GM18498 (cell line): ENCODE measurements around the gene TSPAN12.
"Not testable (repeated sequence)": the region's sequence is repeated elsewhere in the genome, so short reads cannot be mapped to it uniquely, and the experiment has no call there.

ENCODE experiments used
- ATAC-seq: cut with Tn5 transposase; IDR thresholded peaks from one replicate; pipeline ENCODE4 v1.9.1; 2021; ENCODE audit warnings: mild to moderate bottlenecking, moderate library complexity; ENCODE audit not compliant: unreplicated experiment

TSPAN12 gene

DNA sequence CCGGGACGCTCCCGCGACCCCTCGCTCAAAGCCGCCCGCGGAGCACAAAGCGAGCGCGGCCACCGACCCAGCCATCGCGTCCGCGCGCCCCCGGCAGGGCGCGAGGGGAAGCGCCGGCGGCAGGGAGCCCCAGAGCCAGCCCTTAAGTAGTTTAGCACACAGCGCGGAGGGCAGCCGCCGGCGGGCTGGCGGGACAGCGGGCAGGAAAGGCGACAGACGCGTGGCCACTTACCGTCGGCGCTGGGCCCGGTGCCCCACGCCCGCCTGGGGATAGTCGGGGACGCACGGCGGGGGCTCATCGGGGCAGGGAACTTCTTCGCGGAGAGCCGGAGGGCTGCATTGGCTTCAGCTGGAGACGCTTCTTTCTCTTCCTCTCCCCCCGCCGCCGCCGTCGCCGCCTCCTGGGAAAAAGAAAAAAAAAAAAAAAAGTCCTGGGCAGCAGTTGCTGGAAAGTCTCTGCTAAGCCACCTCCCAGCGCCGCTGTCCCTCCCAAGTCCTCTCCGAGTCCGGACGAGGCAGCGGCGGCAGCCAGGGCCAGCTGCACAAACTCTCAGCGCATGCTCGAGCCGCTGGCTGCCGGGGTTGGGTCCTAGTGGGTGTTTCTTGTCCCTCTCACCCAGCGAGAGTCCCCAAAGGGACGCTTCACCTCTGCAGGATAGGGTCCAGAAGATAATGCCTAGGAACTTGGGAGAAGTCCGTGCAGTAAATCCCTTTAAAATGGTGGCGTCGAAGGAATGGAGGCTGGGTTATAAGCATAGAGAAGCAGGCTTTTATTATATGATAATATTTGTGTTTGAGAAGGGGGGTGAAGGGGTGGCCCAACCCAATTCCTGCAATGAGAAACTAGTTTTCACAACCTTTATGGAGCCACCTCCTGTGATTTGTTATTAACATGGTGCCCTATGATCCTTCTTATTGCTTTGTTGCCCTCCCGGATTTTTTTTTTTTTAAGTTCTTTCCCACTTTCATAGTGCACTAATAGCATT, at the start of gene TSPAN12:
TSPAN12 (minus strand) TSS at position 557 of the 986 bp plus-strand sequence. CDS start 1,381 bp downstream, outside the sequence.
- peak; percentile 90 for ATAC-seq

- no peak for ATAC-seq
Observed at GRCh38 chr7:120898715-120899499, 41.0 kb upstream of the TSPAN12 start.

GRCh38 chr7:120895253-120895652, 37.3 kb upstream of the TSPAN12 start:
- ATAC-seq, result not testable (repeated sequence)

- not testable (repeated sequence) for ATAC-seq
Observed at GRCh38 chr7:120885602-120886001, 27.7 kb upstream of the TSPAN12 start.

GRCh38 chr7:120877701-120878100, 19.8 kb upstream of the TSPAN12 start:
- ATAC-seq, result no peak

DNA sequence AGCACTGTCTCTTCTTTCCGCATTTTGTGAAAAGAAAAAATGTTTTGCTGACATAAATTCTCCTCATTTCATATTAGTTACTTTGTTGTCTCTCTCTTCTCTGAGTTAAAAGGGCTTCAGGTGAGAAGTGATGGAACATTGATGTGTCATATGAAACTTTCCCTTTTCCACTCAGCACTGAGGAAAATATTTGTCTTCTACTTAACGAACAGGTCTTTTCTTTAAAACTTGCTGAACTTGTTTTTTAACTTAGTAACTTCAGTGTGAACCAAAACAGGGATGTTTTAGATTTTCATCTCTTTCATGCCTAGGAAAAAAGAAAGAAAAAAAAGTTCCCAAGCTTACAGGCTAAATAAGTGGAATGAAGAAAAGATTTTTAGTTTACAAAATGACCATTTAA, 19.0 kb upstream of the TSPAN12 start:
- no peak for ATAC-seq

DNA sequence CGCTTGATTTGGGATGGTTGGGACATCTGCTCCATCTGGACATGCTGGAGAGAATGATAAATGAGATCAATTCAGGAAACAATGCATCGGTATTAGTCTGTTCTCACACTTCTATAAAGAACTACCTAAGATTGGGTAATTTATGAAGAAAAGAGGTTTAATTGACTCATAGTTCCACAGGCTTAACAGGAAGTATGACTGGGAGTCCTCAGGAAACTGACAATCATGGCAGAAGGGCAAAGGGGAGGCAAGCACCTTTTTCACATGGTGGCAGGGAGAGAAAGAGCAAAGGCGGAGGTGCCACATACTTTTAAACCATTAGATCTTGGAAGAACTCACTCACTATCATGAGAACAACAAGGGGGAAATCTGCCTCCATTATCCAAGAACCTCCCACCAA, 16.8 kb upstream of the TSPAN12 start:
- no peak for ATAC-seq

GRCh38 chr7:120874016-120874415, 16.1 kb upstream of the TSPAN12 start:
- ATAC-seq, result no peak

- ATAC-seq, result no peak
Observed at GRCh38 chr7:120873401-120873800, 15.5 kb upstream of the TSPAN12 start.

DNA sequence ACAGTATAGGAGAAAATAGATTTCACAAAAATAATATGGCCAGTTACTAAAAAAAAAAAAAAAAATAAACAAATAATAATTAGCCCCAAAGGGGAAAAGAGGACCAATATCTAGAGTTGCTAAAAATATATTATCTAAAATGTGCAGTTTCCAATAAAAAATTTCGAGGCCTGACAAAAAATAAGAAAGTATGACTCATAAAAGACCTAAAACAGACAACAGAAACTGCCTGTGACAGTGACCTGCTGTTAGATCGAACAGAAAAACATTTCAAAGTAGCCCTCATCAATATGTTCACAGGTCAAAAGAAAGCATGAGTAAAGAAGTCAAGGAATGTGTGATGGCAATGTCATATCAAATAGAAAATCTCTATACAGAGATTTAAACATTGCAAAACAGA, 11.8 kb upstream of the TSPAN12 start:
- ATAC-seq, result peak; percentile 48

GRCh38 chr7:120867932-120868331, 10.0 kb upstream of the TSPAN12 start:
- peak; percentile 57 for ATAC-seq

DNA sequence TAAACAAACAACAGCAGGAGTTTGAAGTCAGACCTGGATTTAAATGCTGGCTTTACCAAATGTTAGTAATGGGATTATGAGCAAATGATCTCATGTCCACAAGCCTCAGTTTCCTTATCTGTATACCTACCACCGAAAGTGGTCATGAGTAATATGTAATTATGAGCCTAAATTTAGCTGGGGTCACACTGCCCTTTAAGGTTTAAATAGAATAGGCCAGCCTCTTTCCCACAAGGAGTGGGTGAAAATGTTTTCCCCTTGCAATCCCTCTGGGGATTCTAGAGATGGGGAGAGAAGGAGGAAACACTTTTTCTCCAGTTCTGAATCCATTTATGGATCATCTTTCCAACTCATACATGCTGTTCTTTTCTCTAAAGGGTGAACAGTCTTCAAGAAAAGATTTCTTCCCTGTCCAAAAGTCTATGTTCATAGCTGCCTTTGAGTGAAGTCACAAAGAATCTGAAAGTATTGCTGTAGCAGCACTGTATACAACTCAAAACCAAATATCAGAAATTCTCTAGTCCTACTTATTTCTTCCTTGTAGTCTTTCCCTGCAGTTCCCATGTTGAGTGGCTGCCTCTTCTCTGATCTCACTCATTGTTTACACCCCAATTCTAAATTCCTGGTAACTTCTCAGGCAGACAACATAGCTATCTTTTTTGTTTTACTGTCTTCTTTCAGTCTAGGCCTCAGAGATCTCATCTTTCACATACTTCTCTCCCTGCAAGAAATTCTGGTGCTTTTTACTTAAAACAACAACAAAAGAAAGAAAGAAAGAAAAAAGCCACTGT, 7.4 kb upstream of the TSPAN12 start:
- ATAC-seq, result no peak

- ATAC-seq, result no peak
Observed at GRCh38 chr7:120864141-120864900, 6.4 kb upstream of the TSPAN12 start.

GRCh38 chr7:120862987-120863590, 5.1 kb upstream of the TSPAN12 start:
- no peak for ATAC-seq

DNA sequence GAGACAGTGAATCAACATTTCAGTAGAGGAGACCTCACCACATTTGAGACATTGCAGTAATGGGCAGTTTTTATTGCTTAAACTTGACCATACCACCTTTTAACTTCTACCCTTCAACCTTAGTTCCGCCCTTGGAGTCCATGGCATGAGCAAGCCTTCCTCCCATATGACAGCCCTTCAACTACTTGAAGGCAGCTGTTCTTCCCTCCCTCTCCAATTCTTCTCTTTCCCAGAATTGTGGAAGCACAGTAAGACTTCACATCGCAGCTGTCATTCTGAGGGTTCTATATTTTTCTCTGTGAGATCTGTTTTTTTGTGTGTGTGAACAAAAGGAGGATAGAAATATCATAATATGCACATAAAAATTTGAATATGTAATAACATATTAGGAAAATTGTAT, 2.2 kb upstream of the TSPAN12 start:
- no peak for ATAC-seq

DNA sequence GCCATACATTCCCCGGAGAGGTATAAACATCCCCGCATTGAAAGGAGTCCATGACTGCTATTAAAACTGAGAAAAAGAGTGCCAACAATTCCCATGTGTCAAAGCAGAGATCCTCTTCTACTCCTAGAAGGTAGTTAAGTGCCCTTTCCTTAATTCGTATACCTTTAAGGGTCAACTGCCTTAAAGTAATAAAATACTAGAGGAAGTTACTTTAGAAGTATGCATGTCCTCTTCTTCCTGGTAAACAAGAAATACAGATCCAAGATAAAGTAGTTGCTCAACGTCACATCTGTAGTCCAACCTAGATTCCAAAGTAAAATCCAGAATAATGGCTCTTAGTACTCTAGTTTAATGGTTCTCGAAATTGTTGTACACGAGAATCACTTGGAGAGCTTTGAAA, 1.5 kb upstream of the TSPAN12 start:
- ATAC-seq, result no peak

DNA sequence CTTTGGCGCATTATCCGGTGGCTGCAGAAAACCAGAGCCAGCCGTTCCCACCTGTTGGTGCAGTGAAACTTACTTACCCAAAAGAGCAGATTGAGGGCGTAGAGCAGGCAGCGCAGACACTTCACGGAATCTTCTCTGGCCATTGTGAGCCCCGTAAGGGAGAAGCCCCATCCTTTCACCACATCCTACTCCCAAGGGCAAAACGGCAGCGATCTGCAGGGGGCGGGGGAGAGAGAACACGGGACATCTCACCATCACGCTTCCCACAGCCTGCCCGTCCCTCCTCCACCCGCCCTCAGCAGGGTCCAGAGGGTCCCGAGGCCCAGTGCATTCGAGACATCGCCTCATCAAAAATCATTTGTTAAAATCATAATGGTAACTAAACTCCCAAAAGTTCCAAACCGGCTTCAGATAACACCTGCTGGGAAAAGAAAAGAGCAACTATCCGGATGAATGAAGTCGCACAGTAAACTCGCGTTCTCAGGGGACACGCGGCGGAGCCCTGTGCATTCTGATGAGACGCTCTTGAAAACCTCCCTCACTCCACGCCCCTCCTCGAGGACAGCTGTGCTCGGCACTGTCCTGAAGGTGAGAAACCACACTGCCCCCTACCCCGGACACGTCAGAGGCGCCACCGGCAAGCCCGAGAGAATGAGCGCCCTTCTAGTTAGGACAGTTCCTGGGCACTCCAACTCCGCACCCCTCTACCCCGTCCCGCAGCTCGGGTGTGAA, 1.2 kb downstream of the TSPAN12 start:
- peak; percentile 75 for ATAC-seq

- no peak for ATAC-seq
Observed at GRCh38 chr7:120856198-120856597, 1.7 kb downstream of the TSPAN12 start.

- ATAC-seq, result no peak
Observed at GRCh38 chr7:120852700-120853099, 5.2 kb downstream of the TSPAN12 start.
